Stomach smooth muscle (tissue), 2 donors: ENCODE measurements around the gene LRFN3.
"Not testable (repeated sequence)": the region's sequence is repeated elsewhere in the genome, so short reads cannot be mapped to it uniquely, and the experiment has no call there.

Experiments
- H3K27ac ChIP-seq: one replicate; pipeline ENCODE4 v1.7.0; 2013; ENCODE audit warnings: mild to moderate bottlenecking, low read length, inconsistent platforms
- H3K27me3 ChIP-seq, 2 donors: one replicate each; pipeline ENCODE4 v1.7.0; 2013; ENCODE audit warnings: low read length in 2 of 2; ENCODE audit not compliant: insufficient read depth in 2 of 2, control insufficient read depth in 1 of 2
- H3K36me3 ChIP-seq, 2 donors: one replicate each; pipeline ENCODE4 v1.7.0; 2013; ENCODE audit warnings: low read length in 2 of 2; ENCODE audit not compliant: control insufficient read depth in 2 of 2, insufficient read depth in 2 of 2
- H3K4me1 ChIP-seq: one replicate; pipeline ENCODE4 v1.7.0; 2013; ENCODE audit warnings: low read length; ENCODE audit not compliant: control insufficient read depth, insufficient read depth
- H3K4me3 ChIP-seq, 2 donors: one replicate each; pipeline ENCODE4 v1.7.0; 2013; ENCODE audit warnings: low read length in 2 of 2
- H3K9ac ChIP-seq, 2 donors: one replicate each; pipeline ENCODE4 v1.7.0; 2013; ENCODE audit warnings: low read length in 2 of 2, mild to moderate bottlenecking in 1 of 2
- H3K9me3 ChIP-seq, 2 donors: one replicate each; pipeline ENCODE4 v1.7.0; 2013; ENCODE audit warnings: low read length in 2 of 2; ENCODE audit not compliant: control insufficient read depth in 2 of 2
- donor health status: healthy.
- donor health status: Pancreatic carcinoma.

The LRFN3 gene

GRCh38 chr19:35955881-35956634 is 19.9 kb downstream of the LRFN3 start:
- Histone ChIP-seq H3K9me3 (no peaks in the 10 kb centered on the region), H3K27me3 (peaks cover 26 to 39% of the 10 kb centered on the region in 2 donors), H3K36me3 (no peaks in the 10 kb centered on the region), H3K4me1 (peaks cover 9% of the 10 kb centered on the region), H3K9ac (no peak overlapping the region), H3K4me3 (no peak overlapping the region), H3K27ac (no peak overlapping the region)

GRCh38 chr19:35957411-35957810 is 21.2 kb downstream of the LRFN3 start:
- not testable (repeated sequence) for H3K36me3 ChIP-seq, H3K9me3 ChIP-seq, H3K4me3 ChIP-seq, H3K4me1 ChIP-seq, H3K27ac ChIP-seq, H3K9ac ChIP-seq
- H3K27me3 ChIP-seq = peaks cover 28 to 43% of the 10 kb centered on the region in 2 donors

- no peak overlapping the region for H3K4me3 ChIP-seq
- no peaks in the 10 kb centered on the region for H3K36me3 ChIP-seq
- H3K9me3 ChIP-seq = no peaks in the 10 kb centered on the region
- peaks cover 9% of the 10 kb centered on the region for H3K4me1 ChIP-seq
- H3K27ac ChIP-seq = no peak overlapping the region
- H3K27me3 ChIP-seq = peaks cover 33 to 46% of the 10 kb centered on the region in 2 donors
- no peak overlapping the region for H3K9ac ChIP-seq
Measured at GRCh38 chr19:35958660-35959039, 22.5 kb downstream of the LRFN3 start.

GRCh38 chr19:35959040-35959967 is 23.1 kb downstream of the LRFN3 start:
- Histone ChIP-seq H3K27ac (no peak overlapping the region), H3K9me3 (no peaks in the 10 kb centered on the region), H3K4me1 (peaks cover 9% of the 10 kb centered on the region), H3K36me3 (no peaks in the 10 kb centered on the region), H3K27me3 (peaks cover 33 to 42% of the 10 kb centered on the region in 2 donors), H3K4me3 (no peak overlapping the region), H3K9ac (no peak overlapping the region)

GRCh38 chr19:35959968-35960320 is 23.8 kb downstream of the LRFN3 start:
- H3K9ac ChIP-seq = no peak overlapping the region
- peaks cover 33 to 42% of the 10 kb centered on the region in 2 donors for H3K27me3 ChIP-seq
- no peak overlapping the region for H3K27ac ChIP-seq
- no peaks in the 10 kb centered on the region for H3K9me3 ChIP-seq
- no peaks in the 10 kb centered on the region for H3K36me3 ChIP-seq
- H3K4me1 ChIP-seq = peaks cover 9% of the 10 kb centered on the region
- H3K4me3 ChIP-seq = no peak overlapping the region

GRCh38 chr19:35960432-35960972 is 24.3 kb downstream of the LRFN3 start:
- Histone ChIP-seq H3K36me3 (no peaks in the 10 kb centered on the region), H3K27me3 (peaks cover 34 to 42% of the 10 kb centered on the region in 2 donors), H3K4me3 (no peak overlapping the region), H3K27ac (no peak overlapping the region), H3K4me1 (peaks cover 9% of the 10 kb centered on the region), H3K9ac (no peak overlapping the region), H3K9me3 (no peaks in the 10 kb centered on the region)

GRCh38 chr19:35963514-35963913 is 27.3 kb downstream of the LRFN3 start:
- Histone ChIP-seq H3K27me3 (peaks cover 29 to 32% of the 10 kb centered on the region in 2 donors), H3K9me3 (no peaks in the 10 kb centered on the region), H3K4me1 (peaks cover 9% of the 10 kb centered on the region), H3K9ac (no peak overlapping the region), H3K27ac (no peak overlapping the region), H3K36me3 (no peaks in the 10 kb centered on the region), H3K4me3 (no peak overlapping the region)

GRCh38 chr19:35966771-35967170 is 30.6 kb downstream of the LRFN3 start:
- Histone ChIP-seq H3K27me3 (peaks cover 7 to 11% of the 10 kb centered on the region in 2 donors), H3K4me3 (no peak overlapping the region), H3K9me3 (no peaks in the 10 kb centered on the region), H3K4me1 (peaks cover 4% of the 10 kb centered on the region), H3K9ac (no peak overlapping the region), H3K36me3 (no peaks in the 10 kb centered on the region), H3K27ac (no peak overlapping the region)

GRCh38 chr19:35973487-35973886 is 37.3 kb downstream of the LRFN3 start:
- Histone ChIP-seq H3K27ac (no peak overlapping the region), H3K4me3 (no peak overlapping the region), H3K9ac (no peak overlapping the region), H3K27me3 (peaks cover 0 to 7% of the 10 kb centered on the region in 2 donors), H3K9me3 (no peaks in the 10 kb centered on the region), H3K36me3 (no peaks in the 10 kb centered on the region), H3K4me1 (peaks cover 4% of the 10 kb centered on the region)

GRCh38 chr19:35975608-35976214 is 39.5 kb downstream of the LRFN3 start:
- Histone ChIP-seq H3K9ac (no peak overlapping the region), H3K4me1 (no peaks in the 10 kb centered on the region), H3K36me3 (no peaks in the 10 kb centered on the region), H3K9me3 (no peaks in the 10 kb centered on the region), H3K27me3 (peaks cover 4 to 13% of the 10 kb centered on the region in 2 donors), H3K4me3 (no peak overlapping the region), H3K27ac (no peak overlapping the region)
